Endothelial cell of umbilical vein (primary cell): Measurements from ENCODE around the gene POLRMT. TPM values are rescaled to one million over a fixed set of nuclear protein-coding genes. Genes with fewer than 3 reads are reported as not detected.
A peak's percentile ranks its signal among the peaks of the same experiment; 100 is the strongest.

ENCODE experiments used
- BruUV-seq: library from RNA; stranded (reverse); fragments of 400-500 nt; replicated peaks from 2 replicates; lab custom pipeline; 2021; lab: Mats Ljungman, UMichigan
- CTCF ChIA-PET: fragments of 300-600, 350-600 bp; sonication (Branson Sonifier 250); formaldehyde crosslinking; loops from one replicate; lab custom pipeline; 2021; ENCODE audit warnings: antibody characterized with exemption, inconsistent platforms; lab: Charles Lee
- POLR2A ChIA-PET: fragments of 300-600, 350-600 bp; sonication (Branson Sonifier 250); formaldehyde crosslinking; loops from one replicate; lab custom pipeline; 2021; ENCODE audit warnings: antibody characterized with exemption, inconsistent platforms; lab: Charles Lee
- DNase-seq: peaks from one replicate; pipeline ENCODE4 v3.0.0-alpha.2; 2011; ENCODE audit warnings: low read depth, low spot score
- FAIRE-seq: peaks from 2 replicates; lab custom pipeline; 2011; peaks lifted over from hg19 to GRCh38; lab: Jason Lieb, UNC
- H2AFZ ChIP-seq: 2 replicates; pipeline ENCODE4 v1.6.0; 2012; ENCODE audit warnings: low read depth, low read length, control low read depth, inconsistent platforms
- H3K27ac ChIP-seq: 2 replicates; pipeline ENCODE4 v1.5.1; 2011; ENCODE audit warnings: low read depth, mild to moderate bottlenecking, control low read depth, low read length, moderate library complexity; ENCODE audit not compliant: insufficient read depth
- H3K27me3 ChIP-seq, 2 experiments: 2 replicates each; pipeline versions ENCODE4 v1.6.0 to v1.6.1; 2011; ENCODE audit warnings: low read length in 2 of 2, mixed read lengths in 1 of 2; ENCODE audit not compliant: control insufficient read depth in 2 of 2, insufficient read depth in 2 of 2
- H3K36me3 ChIP-seq, 2 experiments: 2 replicates in 1 of 2; 3 replicates in 1 of 2; pipeline ENCODE4 v1.5.1; 2011; ENCODE audit warnings: low read length in 2 of 2, mild to moderate bottlenecking in 1 of 2, moderate library complexity in 1 of 2; ENCODE audit not compliant: control insufficient read depth in 2 of 2, insufficient read depth in 2 of 2; ENCODE audit errors: extremely low read depth in 1 of 2
- H3K4me1 ChIP-seq: 3 replicates; pipeline ENCODE4 v1.5.1; 2011; ENCODE audit warnings: mild to moderate bottlenecking, low read length; ENCODE audit not compliant: control insufficient read depth, insufficient read depth; ENCODE audit errors: extremely low read depth
- H3K4me2 ChIP-seq: 2 replicates; pipeline ENCODE4 v1.6.1; 2011; ENCODE audit warnings: low read length, control low read depth, mixed read lengths; ENCODE audit not compliant: insufficient read depth
- H3K4me3 ChIP-seq, 3 experiments: fragments of 200-600 bp in 1 of 3; sonication (generic), shearing (Covaris generic) in 1 of 3; replicated peaks in 1 of 3; 2 replicates each; pipeline ENCODE4 v1.5.1; 2011 to 2016; ENCODE audit warnings: control low read depth in 3 of 3, low read length in 3 of 3, mild to moderate bottlenecking in 2 of 3, inconsistent platforms in 1 of 3, low read depth in 1 of 3, moderate library complexity in 1 of 3; ENCODE audit not compliant: insufficient read depth in 1 of 3
- H3K79me2 ChIP-seq: 2 replicates; pipeline ENCODE4 v1.6.0; 2012; ENCODE audit warnings: low read length, inconsistent platforms; ENCODE audit not compliant: control insufficient read depth, insufficient read depth
- H3K9ac ChIP-seq: replicated peaks from 2 replicates; pipeline ENCODE3; 2011; ENCODE audit warnings: low read length, control low read depth; ENCODE audit not compliant: insufficient read depth; ENCODE audit errors: extremely low read depth
- H3K9me1 ChIP-seq: replicated peaks from 3 replicates; pipeline ENCODE4 v1.6.0; 2011; ENCODE audit warnings: mild to moderate bottlenecking, low read length; ENCODE audit not compliant: control insufficient read depth, insufficient read depth; ENCODE audit errors: extremely low read depth
- H3K9me3 ChIP-seq: replicated peaks from 2 replicates; pipeline ENCODE4 v1.5.1; 2012; ENCODE audit warnings: low read length, inconsistent platforms; ENCODE audit not compliant: control insufficient read depth, insufficient read depth
- H4K20me1 ChIP-seq: replicated peaks from 2 replicates; pipeline ENCODE3; 2011; ENCODE audit warnings: mild to moderate bottlenecking, low read length; ENCODE audit not compliant: control insufficient read depth, insufficient read depth; ENCODE audit errors: extremely low read depth
- EZH2 ChIP-seq: IDR thresholded peaks from 2 replicates; pipeline ENCODE4 v1.6.1; 2012; ENCODE audit warnings: borderline replicate concordance, low read depth, mild to moderate bottlenecking, moderate library complexity, low read length, inconsistent platforms; ENCODE audit not compliant: severe bottlenecking
- FOS ChIP-seq: IDR thresholded peaks from 2 replicates; pipeline ENCODE4 v1.6.1; 2011; ENCODE audit warnings: mild to moderate bottlenecking, low read length, moderate library complexity, borderline replicate concordance; ENCODE audit not compliant: insufficient read depth
- GATA2 ChIP-seq: IDR thresholded peaks from 2 replicates; pipeline ENCODE4 v1.7.0; 2011; ENCODE audit warnings: low read depth, mild to moderate bottlenecking, moderate library complexity, mixed read lengths, low read length; ENCODE audit not compliant: insufficient read length, insufficient read depth
- JUN ChIP-seq: IDR thresholded peaks from 2 replicates; pipeline ENCODE4 v1.6.1; 2011; ENCODE audit warnings: borderline replicate concordance, low read depth; ENCODE audit not compliant: insufficient read length, insufficient read depth
- MYC ChIP-seq: IDR thresholded peaks from one replicate; pipeline ENCODE4 v1.6.1; 2011; ENCODE audit warnings: mild to moderate bottlenecking, low read depth, low read length
- POLR2A ChIP-seq: IDR thresholded peaks from 2 replicates; pipeline ENCODE4 v1.6.1; 2012; ENCODE audit warnings: low read depth, mild to moderate bottlenecking, control low read depth, low read length
- POLR2AphosphoS5 ChIP-seq: IDR thresholded peaks from 2 replicates; pipeline ENCODE4 v1.6.1; 2012; ENCODE audit warnings: low read depth, mild to moderate bottlenecking, control low read depth, low read length, moderate library complexity; ENCODE audit not compliant: insufficient read depth
- dilution Hi-C: fragments of 300-500 bp; cut with MboI; formaldehyde crosslinking; loops from one replicate; pipeline ENCODE4 v1.15.0; 2019; ENCODE audit warnings: low sequenced_read_pairs; ENCODE audit not compliant: extremely low pct_ligation_motif_present
- intact Hi-C: fragments of 100-400 bp; cut with micrococcal nuclease; formaldehyde crosslinking; loops from one replicate; pipeline ENCODE4 v1.10.0; 2022
- polyA plus RNA-seq, 4 experiments: library from polyadenylated mRNA; depleted of rRNA in 3 of 4; stranded (reverse) in 3 of 4; unstranded in 1 of 4; fragments of >200 nt; gene quantifications; 2 replicates each; pipeline versions ENCODE4 v1.2.1 to v1.2.3, GENCODE V29; 2011 to 2012; ENCODE audit warnings: missing spikeins in 1 of 4
- total RNA-seq: library from RNA; stranded (reverse); gene quantifications from 2 replicates; pipeline ENCODE4 v1.2.3, GENCODE V29; 2021
- TF ChIP-seq, protein P1 (sequence below): IDR thresholded peaks from 2 replicates; pipeline ENCODE4 v1.6.1; 2011; ENCODE audit not compliant: insufficient read depth, insufficient read length
- TF ChIP-seq, protein P2 (sequence below), 2 donors: IDR thresholded peaks; 1 replicate in 1 of 2; 2 replicates in 1 of 2; pipeline ENCODE4 v1.5.1; 2011; ENCODE audit warnings: low read length in 2 of 2, mild to moderate bottlenecking in 2 of 2, moderate library complexity in 2 of 2, control low read depth in 1 of 2, inconsistent platforms in 1 of 2, low read depth in 1 of 2; ENCODE audit not compliant: insufficient read depth in 1 of 2; ENCODE audit errors: extremely low read depth in 1 of 2

Gene POLRMT
- total and polyA plus RNA-seq, 2 donors (not counting 3 experiments of a cell fraction or from before 2014, with no cell fraction given) = 38.9 to 50.6 TPM

DNA sequence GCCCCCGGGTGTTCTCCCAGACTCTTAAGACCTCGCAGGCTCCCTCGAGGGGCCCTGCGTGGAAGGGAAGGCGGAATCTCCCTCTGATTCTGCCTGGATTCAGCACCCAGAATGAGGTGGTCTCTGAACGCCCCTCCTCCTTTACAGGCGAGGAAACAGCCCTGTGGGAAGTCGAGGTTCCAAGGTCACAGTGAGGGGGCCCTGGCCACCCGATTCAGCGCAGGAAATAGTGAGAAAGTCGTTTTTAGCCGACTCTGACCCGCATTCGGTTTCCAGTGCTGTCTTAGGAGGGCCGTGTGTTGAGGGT lies 59.9 kb downstream of the POLRMT start:
- H3K9me1 ChIP-seq = no peaks in the 10 kb centered on the region
- H3K9me3 ChIP-seq = no peaks in the 10 kb centered on the region
- H3K27me3 ChIP-seq = no peaks in the 10 kb centered on the region
- TF ChIP-seq, protein P1, sequence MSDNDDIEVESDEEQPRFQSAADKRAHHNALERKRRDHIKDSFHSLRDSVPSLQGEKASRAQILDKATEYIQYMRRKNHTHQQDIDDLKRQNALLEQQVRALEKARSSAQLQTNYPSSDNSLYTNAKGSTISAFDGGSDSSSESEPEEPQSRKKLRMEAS = no peak
- TF ChIP-seq MYC (no peak), POLR2A (no peak), POLR2AphosphoS5 (no peak), EZH2 (no peak), FOS (no peak), GATA2 (no peak), JUN (no peak)
- TF ChIP-seq, protein P2, sequence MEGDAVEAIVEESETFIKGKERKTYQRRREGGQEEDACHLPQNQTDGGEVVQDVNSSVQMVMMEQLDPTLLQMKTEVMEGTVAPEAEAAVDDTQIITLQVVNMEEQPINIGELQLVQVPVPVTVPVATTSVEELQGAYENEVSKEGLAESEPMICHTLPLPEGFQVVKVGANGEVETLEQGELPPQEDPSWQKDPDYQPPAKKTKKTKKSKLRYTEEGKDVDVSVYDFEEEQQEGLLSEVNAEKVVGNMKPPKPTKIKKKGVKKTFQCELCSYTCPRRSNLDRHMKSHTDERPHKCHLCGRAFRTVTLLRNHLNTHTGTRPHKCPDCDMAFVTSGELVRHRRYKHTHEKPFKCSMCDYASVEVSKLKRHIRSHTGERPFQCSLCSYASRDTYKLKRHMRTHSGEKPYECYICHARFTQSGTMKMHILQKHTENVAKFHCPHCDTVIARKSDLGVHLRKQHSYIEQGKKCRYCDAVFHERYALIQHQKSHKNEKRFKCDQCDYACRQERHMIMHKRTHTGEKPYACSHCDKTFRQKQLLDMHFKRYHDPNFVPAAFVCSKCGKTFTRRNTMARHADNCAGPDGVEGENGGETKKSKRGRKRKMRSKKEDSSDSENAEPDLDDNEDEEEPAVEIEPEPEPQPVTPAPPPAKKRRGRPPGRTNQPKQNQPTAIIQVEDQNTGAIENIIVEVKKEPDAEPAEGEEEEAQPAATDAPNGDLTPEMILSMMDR (IDR thresholded peaks at IDR 0.05; ENCODE audit: extremely low read depth in 1 of 2, insufficient read depth in 1 of 2, low read depth in 1 of 2, low read length in 2 of 2) = no peak
- FAIRE-seq (peak; percentile 67), DNase-seq (no peak)
- H2AFZ ChIP-seq = no peak overlapping the region
- H3K27ac ChIP-seq = peak overlapping the region; percentile 72
- dilution Hi-C loops (no loop called here), intact Hi-C loops (loop anchor here (2.0 kb wide), 2 partner anchors 15 to 63 kb away; partner anchors contain the start of gene HCN2)
- H3K4me3 ChIP-seq = peak overlapping the region; percentile 57 to 92 (median 88)
- ChIA-PET CTCF (no interaction called here), POLR2A (interaction anchor here (0.7 kb wide), 1 partner anchor 68 kb away, joined by 4 read pairs; no protein-coding TSS in a partner anchor)
- BruUV-seq = TSS peak; percentile 44
- peaks cover 4 to 5% of the 10 kb centered on the region in 2 experiments for H3K36me3 ChIP-seq
- peaks cover 57% of the 10 kb centered on the region for H3K79me2 ChIP-seq
- H3K4me2 ChIP-seq = peak overlapping the region; percentile 61
- peaks cover 28% of the 10 kb centered on the region for H3K4me1 ChIP-seq
- H3K9ac ChIP-seq = peak overlapping the region; percentile 81
- peaks cover 2% of the 10 kb centered on the region for H4K20me1 ChIP-seq
